PC-9 (cell line): ENCODE data around the gene FOXN3. TPM values are rescaled to one million over a fixed set of nuclear protein-coding genes. Genes with fewer than 3 reads are reported as not detected.

Source experiments
- BruUV-seq: library from RNA; stranded (reverse); fragments of 400-500 nt; replicated peaks from 2 replicates; lab custom pipeline; 2021; lab: Mats Ljungman, UMichigan
- CTCF ChIA-PET: fragments of 300-600 bp; sonication (Branson Sonifier 250); formaldehyde crosslinking; loops from one replicate; lab custom pipeline; 2022; ENCODE audit warnings: antibody characterized with exemption; lab: Charles Lee
- POLR2A ChIA-PET: fragments of 300-600 bp; sonication (Branson Sonifier 250); formaldehyde crosslinking; loops from one replicate; lab custom pipeline; 2022; ENCODE audit warnings: antibody characterized with exemption; ENCODE audit not compliant: unreplicated experiment; lab: Charles Lee
- DNase-seq, 2 experiments: peaks; one replicate each; pipeline versions ENCODE4 v3.0.0 to v3.0.0-alpha.2; 2015 to 2022; ENCODE audit warnings: mixed read lengths in 1 of 2
- H2AFZ ChIP-seq: fragments of 200-600 bp; sonication (generic); 2 replicates; pipeline ENCODE4 v1.8.1; 2017; ENCODE audit warnings: antibody characterized with exemption
- H3F3A ChIP-seq: fragments of 200-600 bp; sonication (generic); 2 replicates; pipeline ENCODE4 v1.8.1; 2017; ENCODE audit warnings: antibody characterized with exemption, mild to moderate bottlenecking, low read depth; ENCODE audit not compliant: insufficient read depth
- H3K27ac ChIP-seq: fragments of 200-600 bp; sonication (generic); 2 replicates; pipeline ENCODE4 v1.6.1; 2016; ENCODE audit warnings: mixed run types
- H3K27me3 ChIP-seq: fragments of 200-600 bp; sonication (generic); 2 replicates; pipeline ENCODE4 v1.6.1; 2016; ENCODE audit warnings: low read depth, mixed run types; ENCODE audit not compliant: insufficient read depth
- H3K36me3 ChIP-seq: fragments of 200-600 bp; sonication (generic); 2 replicates; pipeline ENCODE4 v1.6.1; 2016; ENCODE audit warnings: low read depth, mixed run types
- H3K4me1 ChIP-seq: fragments of 200-600 bp; sonication (generic); replicated peaks from 2 replicates; pipeline ENCODE4 v1.6.1; 2016; ENCODE audit warnings: mixed run types; ENCODE audit not compliant: insufficient read depth
- H3K4me2 ChIP-seq: fragments of 200-600 bp; sonication (generic); 2 replicates; pipeline ENCODE4 v1.6.1; 2017; ENCODE audit warnings: mixed run types
- H3K4me3 ChIP-seq: fragments of 200-600 bp; sonication (generic); 2 replicates; pipeline ENCODE4 v1.6.1; 2016; ENCODE audit warnings: mixed run types
- H3K79me2 ChIP-seq: fragments of 200-600 bp; sonication (generic); 2 replicates; pipeline ENCODE4 v1.6.1; 2017; ENCODE audit warnings: low read depth, mixed run types
- H3K9me2 ChIP-seq: fragments of 200-600 bp; sonication (generic); 2 replicates; pipeline ENCODE4 v1.8.1; 2017; ENCODE audit warnings: mild to moderate bottlenecking; ENCODE audit not compliant: insufficient read depth
- H3K9me3 ChIP-seq: fragments of 200-600 bp; sonication (generic); 2 replicates; pipeline ENCODE4 v1.8.1; 2016; ENCODE audit warnings: low read depth; ENCODE audit not compliant: insufficient read depth
- H4K20me1 ChIP-seq: fragments of 200-600 bp; sonication (generic); 2 replicates; pipeline ENCODE4 v1.8.1; 2017; ENCODE audit not compliant: insufficient read depth
- CTCF ChIP-seq: fragments of 200-600 bp; sonication (generic); conservative IDR thresholded peaks from 2 replicates; pipeline ENCODE4 v1.6.1; 2017; ENCODE audit warnings: mixed run types, antibody characterized with exemption, mild to moderate bottlenecking, moderate library complexity
- EZH2 ChIP-seq: fragments of 200-600 bp; sonication (generic); IDR thresholded peaks from 2 replicates; pipeline ENCODE4 v1.8.0; 2017; ENCODE audit warnings: antibody characterized with exemption, low read depth
- intact Hi-C: fragments of 100-400 bp; cut with micrococcal nuclease; formaldehyde crosslinking; loops from one replicate; pipeline ENCODE4 v1.10.0; 2022; ENCODE audit not compliant: unreplicated experiment
- total RNA-seq: library from RNA; stranded (reverse); gene quantifications from 2 replicates; pipeline ENCODE4 v1.2.3, GENCODE V29; 2021

FOXN3 gene
- total RNA-seq, 1 experiment from 2014 or later = 4.2 TPM

- Histone ChIP-seq H3K9me2 (no peaks in the 10 kb centered on the region), H3K4me1 (no peaks in the 10 kb centered on the region), H2AFZ (no peak overlapping the region), H3F3A (no peaks in the 10 kb centered on the region), H4K20me1 (no peaks in the 10 kb centered on the region), H3K4me3 (no peak overlapping the region), H3K9me3 (no peaks in the 10 kb centered on the region), H3K4me2 (no peak overlapping the region), H3K36me3 (no peaks in the 10 kb centered on the region), H3K27me3 (peaks cover 6% of the 10 kb centered on the region; the same call in 1 of the 2 replicates), H3K79me2 (no peaks in the 10 kb centered on the region), H3K27ac (no peak overlapping the region)
- DNase-seq = no peak
- no TSS peak for BruUV-seq
- intact Hi-C loops = no loop called here
- POLR2A ChIA-PET = no interaction called here
- CTCF ChIA-PET = no interaction called here
- TF ChIP-seq EZH2 = no peak
- TF ChIP-seq CTCF = no peak
Measured at GRCh38 chr14:89435492-89435891, 18.5 kb upstream of the FOXN3 start.

- POLR2A ChIA-PET = no interaction called here
- Histone ChIP-seq H3K36me3 (no peaks in the 10 kb centered on the region), H3K9me3 (no peaks in the 10 kb centered on the region), H3K27ac (no peak overlapping the region), H3K4me2 (no peak overlapping the region), H3K27me3 (peaks cover 17% of the 10 kb centered on the region; the same call in 1 of the 2 replicates), H3K9me2 (no peaks in the 10 kb centered on the region), H3K4me1 (no peaks in the 10 kb centered on the region), H3K4me3 (no peak overlapping the region), H3F3A (no peaks in the 10 kb centered on the region), H3K79me2 (no peaks in the 10 kb centered on the region), H2AFZ (no peak overlapping the region), H4K20me1 (no peaks in the 10 kb centered on the region)
- no TSS peak for BruUV-seq
- DNase-seq = no peak
- TF ChIP-seq EZH2 = no peak
- TF ChIP-seq CTCF = no peak
- intact Hi-C loops = no loop called here
- CTCF ChIA-PET = no interaction called here
Measured at GRCh38 chr14:89432226-89432625, 15.2 kb upstream of the FOXN3 start.

- H3K27ac ChIP-seq = no peak overlapping the region
- intact Hi-C loops = no loop called here
- no peaks in the 10 kb centered on the region for H3F3A ChIP-seq
- no peak overlapping the region for H2AFZ ChIP-seq
- no peaks in the 10 kb centered on the region for H4K20me1 ChIP-seq
- POLR2A ChIA-PET = no interaction called here
- H3K9me3 ChIP-seq = no peaks in the 10 kb centered on the region
- BruUV-seq = no TSS peak
- H3K4me1 ChIP-seq = no peaks in the 10 kb centered on the region
- H3K79me2 ChIP-seq = no peaks in the 10 kb centered on the region
- no peaks in the 10 kb centered on the region for H3K9me2 ChIP-seq
- CTCF ChIA-PET = no interaction called here
- H3K4me3 ChIP-seq = no peak overlapping the region
- no peaks in the 10 kb centered on the region for H3K36me3 ChIP-seq
- TF ChIP-seq EZH2 (no peak), CTCF (no peak)
- H3K27me3 ChIP-seq = peaks cover 17% of the 10 kb centered on the region; the same call in 1 of the 2 replicates
- H3K4me2 ChIP-seq = no peak overlapping the region
- no peak for DNase-seq
Measured at GRCh38 chr14:89430391-89431236, 13.6 kb upstream of the FOXN3 start.
